ENCODE measurements around the gene FBXO24.
A peak's percentile ranks its signal among the peaks of the same experiment; 100 is the strongest.

The FBXO24 gene

DNA sequence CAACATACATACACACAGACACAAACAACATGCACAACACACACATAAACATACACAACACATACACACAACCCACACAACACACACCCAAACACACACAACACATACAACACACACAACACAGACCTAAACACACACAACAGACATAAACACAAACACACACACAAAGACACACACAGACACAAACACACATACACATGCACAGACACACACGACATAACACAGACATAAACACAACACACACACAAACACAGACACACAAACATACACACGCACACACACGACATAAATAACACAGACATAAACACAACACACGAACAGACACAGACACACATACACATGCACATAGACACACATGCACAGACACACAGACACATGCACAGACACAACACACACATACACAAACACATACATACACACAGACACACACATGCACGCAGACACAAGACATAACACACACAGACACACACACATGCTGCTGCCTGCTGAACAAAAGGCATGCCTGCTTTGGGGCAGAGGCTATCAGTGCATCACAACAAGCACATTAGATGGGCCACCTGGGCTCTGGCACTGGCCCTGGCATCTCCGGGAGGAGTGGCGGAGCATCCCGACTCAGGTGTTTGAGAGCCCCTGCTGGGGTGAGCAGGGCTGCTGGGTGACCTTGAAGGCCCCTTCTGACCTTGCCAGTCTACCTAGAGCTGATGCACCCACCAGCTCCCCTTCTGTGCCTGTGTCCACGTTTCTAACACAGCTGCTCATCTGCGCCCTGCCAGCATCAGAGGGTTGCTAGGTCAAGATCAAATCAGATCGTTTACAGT, 5.5 kb upstream of the FBXO24 start:
- TF ChIP-seq, protein P1, sequence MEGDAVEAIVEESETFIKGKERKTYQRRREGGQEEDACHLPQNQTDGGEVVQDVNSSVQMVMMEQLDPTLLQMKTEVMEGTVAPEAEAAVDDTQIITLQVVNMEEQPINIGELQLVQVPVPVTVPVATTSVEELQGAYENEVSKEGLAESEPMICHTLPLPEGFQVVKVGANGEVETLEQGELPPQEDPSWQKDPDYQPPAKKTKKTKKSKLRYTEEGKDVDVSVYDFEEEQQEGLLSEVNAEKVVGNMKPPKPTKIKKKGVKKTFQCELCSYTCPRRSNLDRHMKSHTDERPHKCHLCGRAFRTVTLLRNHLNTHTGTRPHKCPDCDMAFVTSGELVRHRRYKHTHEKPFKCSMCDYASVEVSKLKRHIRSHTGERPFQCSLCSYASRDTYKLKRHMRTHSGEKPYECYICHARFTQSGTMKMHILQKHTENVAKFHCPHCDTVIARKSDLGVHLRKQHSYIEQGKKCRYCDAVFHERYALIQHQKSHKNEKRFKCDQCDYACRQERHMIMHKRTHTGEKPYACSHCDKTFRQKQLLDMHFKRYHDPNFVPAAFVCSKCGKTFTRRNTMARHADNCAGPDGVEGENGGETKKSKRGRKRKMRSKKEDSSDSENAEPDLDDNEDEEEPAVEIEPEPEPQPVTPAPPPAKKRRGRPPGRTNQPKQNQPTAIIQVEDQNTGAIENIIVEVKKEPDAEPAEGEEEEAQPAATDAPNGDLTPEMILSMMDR (IDR thresholded peaks at IDR 0.05; ENCODE audit: low read depth, low read length, missing control alignments) = no peak
- H3K27me3 ChIP-seq (replicated peaks) = no peaks in the 10 kb centered on the region
- H3K4me3 ChIP-seq (ENCODE audit: low read depth, low read length) = no peak overlapping the region
- H3K27ac ChIP-seq = no peak overlapping the region
- H3K36me3 ChIP-seq (replicated peaks) = peaks cover 64% of the 10 kb centered on the region
- no peak for DNase-seq
- in situ Hi-C loops (cut with HindIII; ENCODE audit: low pct_ligation_motif_present, low sequenced_read_pairs) = no loop called here

DNA sequence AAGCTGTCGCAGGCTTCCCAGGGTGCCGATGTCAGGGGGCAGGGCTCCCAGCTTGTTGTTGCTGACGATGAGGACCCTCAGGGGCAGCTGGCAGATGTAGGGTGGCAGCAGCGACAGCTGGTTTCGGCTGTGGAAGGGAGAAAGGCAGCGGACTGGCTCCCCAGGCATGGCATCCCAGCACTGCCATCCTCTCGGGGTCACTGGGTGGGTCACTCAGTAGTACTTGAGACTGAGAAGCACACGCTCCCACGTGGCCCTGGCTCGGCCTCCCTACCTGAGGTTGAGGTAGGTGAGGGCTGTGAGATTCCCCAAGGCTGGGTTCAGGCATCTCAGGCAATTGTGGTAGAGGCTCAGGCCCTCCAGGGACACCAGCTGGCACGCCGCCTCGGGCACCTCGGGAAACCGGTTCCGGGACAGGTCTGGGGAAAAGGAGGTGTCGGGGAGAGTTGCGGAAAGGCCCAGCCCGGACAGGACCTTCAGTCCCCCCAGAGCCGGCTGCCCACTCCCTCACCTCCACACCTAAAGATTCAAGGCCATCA, 4.0 kb upstream of the FBXO24 start:
- Histone ChIP-seq H3K27me3 (replicated peaks) (no peaks in the 10 kb centered on the region), H3K4me3 (ENCODE audit: low read depth, low read length) (no peak overlapping the region), H3K27ac (no peak overlapping the region), H3K36me3 (replicated peaks) (peaks cover 50% of the 10 kb centered on the region)
- no peak for DNase-seq
- in situ Hi-C loops (cut with HindIII; ENCODE audit: low pct_ligation_motif_present, low sequenced_read_pairs) = no loop called here
- TF ChIP-seq, protein P1 (IDR thresholded peaks at IDR 0.05; ENCODE audit: low read depth, low read length, missing control alignments) = no peak

DNA sequence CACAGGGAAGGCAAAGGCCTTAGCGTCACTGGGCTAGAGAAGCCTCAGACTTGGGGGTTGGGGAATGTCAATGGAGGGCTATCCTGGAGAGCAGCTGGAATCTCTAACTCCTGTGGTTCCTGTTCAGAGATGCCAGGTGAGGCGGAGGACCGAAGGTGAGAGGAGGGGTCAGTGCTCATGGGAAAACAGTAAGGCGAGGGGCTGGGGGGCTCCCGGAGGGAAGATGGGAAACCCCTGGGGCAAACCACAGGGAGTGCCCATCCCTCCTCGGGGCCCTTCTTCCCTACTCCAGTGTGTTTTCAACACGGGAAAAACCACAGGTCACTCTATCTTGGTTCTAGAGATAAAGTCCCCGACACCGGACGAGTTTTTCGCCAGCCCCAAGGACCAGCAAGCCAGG, 3.5 kb upstream of the FBXO24 start:
- H3K27ac ChIP-seq = no peak overlapping the region
- no peak for DNase-seq
- no peak overlapping the region for H3K4me3 ChIP-seq (ENCODE audit: low read depth, low read length)
- in situ Hi-C loops (cut with HindIII; ENCODE audit: low pct_ligation_motif_present, low sequenced_read_pairs) = no loop called here
- no peaks in the 10 kb centered on the region for H3K27me3 ChIP-seq (replicated peaks)
- TF ChIP-seq, protein P1 (IDR thresholded peaks at IDR 0.05; ENCODE audit: low read depth, low read length, missing control alignments) = no peak
- peaks cover 46% of the 10 kb centered on the region for H3K36me3 ChIP-seq (replicated peaks)

DNA sequence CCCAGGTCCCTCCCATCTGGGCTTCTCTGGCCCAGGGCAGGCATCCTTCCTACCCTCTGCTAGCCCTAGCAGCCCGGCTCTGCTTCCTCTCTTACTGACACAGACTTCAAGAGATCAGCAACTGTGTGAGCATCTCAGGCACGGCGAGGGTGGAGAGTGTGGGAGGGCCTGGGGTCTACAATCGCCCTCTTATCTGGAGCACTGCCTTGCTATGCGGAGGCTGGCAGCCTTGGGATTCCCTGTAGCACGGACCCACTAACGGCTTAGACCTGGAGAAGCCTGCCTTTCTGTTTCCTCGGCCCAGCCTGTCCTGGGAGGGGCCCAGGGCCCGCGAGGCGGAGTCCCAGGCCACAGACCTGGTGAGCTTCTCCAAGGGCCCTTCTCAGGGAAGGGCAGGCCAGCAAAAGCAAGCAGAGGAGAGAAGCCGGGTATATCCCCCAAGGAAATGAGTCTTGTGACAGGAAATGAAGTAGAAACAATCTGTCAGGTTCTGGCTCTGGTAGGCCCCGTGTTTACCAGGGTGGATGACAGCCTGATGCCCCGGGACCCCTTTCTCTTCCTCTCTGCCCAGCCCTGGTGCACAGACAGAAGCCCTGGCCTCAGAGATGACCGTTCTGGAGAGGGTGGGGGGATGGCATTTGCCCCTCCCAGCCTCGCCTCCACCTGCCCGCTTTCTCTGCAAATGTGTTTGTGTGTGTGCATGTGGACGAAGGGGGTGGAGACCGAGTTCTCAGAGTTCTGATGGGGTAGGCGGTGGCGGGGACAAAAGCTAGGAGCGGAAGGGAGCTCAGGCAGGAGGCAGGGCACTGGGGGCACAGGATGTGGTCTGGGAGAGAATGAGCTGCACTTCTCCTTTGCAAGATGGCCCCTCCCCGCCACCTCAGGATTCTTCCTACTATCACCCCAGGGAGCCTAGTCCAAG, 2.7 kb upstream of the FBXO24 start:
- Histone ChIP-seq H3K27me3 (replicated peaks) (no peaks in the 10 kb centered on the region), H3K27ac (peak overlapping the region; percentile 67), H3K36me3 (replicated peaks) (peaks cover 38% of the 10 kb centered on the region), H3K4me3 (ENCODE audit: low read depth, low read length) (peak overlapping the region; percentile 74)
- in situ Hi-C loops (cut with HindIII; ENCODE audit: low pct_ligation_motif_present, low sequenced_read_pairs) = no loop called here
- TF ChIP-seq, protein P1 (IDR thresholded peaks at IDR 0.05; ENCODE audit: low read depth, low read length, missing control alignments) = no peak
- DNase-seq = peak; percentile 44

DNA sequence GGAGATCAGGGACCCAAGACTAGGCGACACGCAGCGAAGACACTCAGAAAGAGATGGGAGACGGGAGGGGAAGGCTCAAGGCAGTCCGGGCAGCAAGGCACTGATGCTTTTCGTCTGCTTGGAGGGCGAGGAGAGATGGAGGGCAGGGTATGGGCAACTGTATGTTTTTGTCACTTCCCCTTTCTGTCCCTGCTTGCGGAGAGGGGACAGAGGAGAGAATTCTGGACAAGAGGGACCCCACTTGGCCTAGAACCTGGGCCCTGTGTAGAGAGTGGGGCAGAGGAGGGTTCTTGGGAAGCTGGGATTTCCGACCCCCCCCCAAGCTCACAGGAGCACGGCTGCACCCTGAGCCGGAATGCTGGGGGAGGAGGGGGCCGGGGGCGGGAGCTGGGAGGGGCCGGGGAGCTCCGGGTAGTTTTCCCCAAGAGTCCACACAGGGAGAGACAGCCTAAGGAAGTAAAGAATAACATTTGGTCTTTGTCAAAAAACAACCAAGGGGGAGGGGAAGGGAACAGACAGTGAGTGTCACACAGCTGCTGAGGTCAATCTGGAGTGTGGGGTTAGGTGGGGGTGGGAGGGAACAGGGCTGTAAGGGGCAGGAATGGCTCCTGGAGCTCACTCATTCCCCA, 2.0 kb upstream of the FBXO24 start:
- peak; percentile 5 for DNase-seq
- in situ Hi-C loops (cut with HindIII; ENCODE audit: low pct_ligation_motif_present, low sequenced_read_pairs) = no loop called here
- H3K36me3 ChIP-seq (replicated peaks) = peaks cover 33% of the 10 kb centered on the region
- H3K27ac ChIP-seq = peak overlapping the region; percentile 88
- peak overlapping the region; percentile 74 for H3K4me3 ChIP-seq (ENCODE audit: low read depth, low read length)
- no peaks in the 10 kb centered on the region for H3K27me3 ChIP-seq (replicated peaks)
- TF ChIP-seq, protein P1 (IDR thresholded peaks at IDR 0.05; ENCODE audit: low read depth, low read length, missing control alignments) = no peak
